ENCODE data around the gene PTDSS2.
"Not testable (repeated sequence)": the region's sequence is repeated elsewhere in the genome, so short reads cannot be mapped to it uniquely, and the experiment has no call there.

PTDSS2 gene

DNA sequence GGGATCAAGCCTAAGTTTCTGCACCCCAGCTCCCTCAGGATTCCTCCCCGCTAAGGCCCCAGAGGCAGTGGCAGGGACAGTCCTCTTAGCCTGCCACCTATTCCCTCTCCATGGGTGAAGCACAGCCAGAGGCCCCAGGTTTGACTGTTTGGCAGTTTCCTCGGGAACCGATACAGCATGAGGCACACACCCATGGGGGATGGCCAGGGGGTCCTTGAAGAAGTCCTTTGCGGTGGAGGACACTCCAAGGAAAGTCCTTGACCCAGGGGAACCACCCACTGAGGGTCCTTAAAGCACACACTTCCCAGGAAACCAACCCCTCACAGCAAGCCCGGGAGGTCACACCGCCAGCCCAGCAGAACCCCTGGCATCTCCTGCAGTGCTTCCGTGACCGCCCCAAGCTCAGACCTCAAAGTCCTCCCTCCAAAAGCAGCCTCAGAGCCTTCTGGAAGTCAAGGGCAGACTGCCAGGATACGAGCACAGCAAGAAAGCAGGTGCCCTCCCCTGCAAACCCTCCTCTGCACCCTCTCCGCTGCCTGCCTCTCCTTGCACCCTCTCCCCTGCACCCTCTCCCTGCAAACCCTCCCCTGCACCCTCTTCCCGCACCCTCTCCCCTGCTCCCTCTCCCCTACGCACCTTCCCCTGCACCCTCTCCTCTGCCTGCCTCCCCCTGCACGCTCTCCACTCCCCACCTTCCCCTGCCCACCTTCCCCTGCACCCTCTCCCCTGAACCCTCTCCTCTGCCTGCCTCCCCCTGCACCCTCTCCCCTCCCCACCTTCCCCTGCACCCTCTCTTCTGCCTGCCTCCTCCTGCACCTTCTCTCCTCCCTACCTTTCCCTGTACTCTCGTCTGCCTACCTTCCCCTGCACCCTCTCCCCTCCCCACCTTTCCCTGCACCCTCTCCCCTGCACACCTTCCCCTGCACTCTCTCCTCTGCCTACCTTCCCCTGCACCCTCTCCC is 36.7 kb upstream of the PTDSS2 start:
- no peak for DNase-seq (ENCODE audit: low read depth, low spot score)

DNA sequence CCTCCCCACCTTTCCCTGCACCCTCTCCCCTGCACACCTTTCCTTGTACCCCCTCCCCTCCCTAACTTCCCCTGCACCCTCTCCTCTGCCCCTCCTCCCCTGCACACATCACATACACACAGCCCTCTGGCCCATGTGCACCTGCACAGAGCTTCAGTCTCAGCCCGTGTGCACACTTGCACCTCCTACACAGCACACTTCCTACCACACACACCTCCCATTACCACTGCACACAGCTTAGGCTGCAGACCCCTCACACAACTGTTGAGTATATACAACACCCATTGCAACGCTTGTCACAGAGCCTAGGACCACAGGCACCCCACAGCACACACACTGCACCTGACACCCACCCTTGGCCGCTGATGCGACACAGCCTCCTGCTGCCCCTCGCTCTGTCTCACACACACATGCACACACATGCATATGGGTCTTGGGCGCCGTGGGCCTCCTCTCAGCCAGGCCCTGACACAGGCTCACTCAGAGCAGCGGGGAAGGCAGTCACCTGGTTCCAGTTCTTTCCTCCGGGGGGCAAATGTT is 35.7 kb upstream of the PTDSS2 start:
- no peak for DNase-seq (ENCODE audit: low read depth, low spot score)

GRCh38 chr11:415640-416041 is 34.4 kb upstream of the PTDSS2 start:
- no peak for DNase-seq (ENCODE audit: low read depth, low spot score)

- no peak for DNase-seq (ENCODE audit: low read depth, low spot score)
These were observed 33.9 kb upstream of the PTDSS2 start for GRCh38 chr11:416051-416756.

DNA sequence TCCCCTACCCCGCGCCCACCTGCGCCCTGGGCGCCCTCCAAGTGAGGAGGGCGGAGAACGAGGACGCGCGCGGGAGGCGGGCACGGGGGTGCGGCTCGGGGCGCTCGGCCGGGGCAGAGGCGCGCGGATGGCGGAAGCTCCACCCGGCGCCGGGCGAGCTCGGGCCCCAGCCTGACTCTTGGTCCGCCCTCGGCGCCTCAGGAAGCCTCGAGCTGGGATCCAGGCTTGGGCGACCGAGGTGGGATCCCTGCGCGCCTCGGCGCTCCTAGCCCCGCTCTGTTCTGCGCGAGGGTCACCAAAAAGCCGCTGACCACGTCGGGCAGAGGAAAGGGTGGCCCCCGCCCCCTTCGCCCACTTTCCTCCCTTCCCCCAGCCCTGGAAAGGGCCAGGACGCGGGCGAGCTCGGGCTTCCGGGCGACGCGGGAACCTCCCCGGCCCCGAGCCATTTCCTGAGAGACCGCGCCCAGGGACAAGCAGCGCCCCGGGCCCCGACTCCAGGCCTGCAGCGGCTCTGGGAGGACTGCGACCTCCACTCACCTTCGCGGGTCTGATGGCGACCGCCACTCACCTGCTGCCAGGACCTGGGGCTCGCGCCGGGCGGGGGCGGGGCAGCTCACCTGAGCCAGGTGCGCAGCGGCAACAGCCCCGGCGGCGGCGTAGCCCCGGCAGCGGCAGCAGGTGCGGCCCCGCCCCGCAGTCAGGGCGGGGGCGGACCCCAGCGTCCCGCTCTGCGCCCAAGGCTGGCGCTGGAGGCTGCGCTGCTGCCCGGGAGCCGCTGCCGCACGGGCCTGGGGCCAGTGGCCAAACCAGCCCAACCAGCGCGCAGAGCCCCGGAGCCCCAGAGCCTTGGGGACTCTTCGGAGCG is 33.1 kb upstream of the PTDSS2 start:
- DNase-seq (ENCODE audit: low read depth, low spot score): no peak

DNA sequence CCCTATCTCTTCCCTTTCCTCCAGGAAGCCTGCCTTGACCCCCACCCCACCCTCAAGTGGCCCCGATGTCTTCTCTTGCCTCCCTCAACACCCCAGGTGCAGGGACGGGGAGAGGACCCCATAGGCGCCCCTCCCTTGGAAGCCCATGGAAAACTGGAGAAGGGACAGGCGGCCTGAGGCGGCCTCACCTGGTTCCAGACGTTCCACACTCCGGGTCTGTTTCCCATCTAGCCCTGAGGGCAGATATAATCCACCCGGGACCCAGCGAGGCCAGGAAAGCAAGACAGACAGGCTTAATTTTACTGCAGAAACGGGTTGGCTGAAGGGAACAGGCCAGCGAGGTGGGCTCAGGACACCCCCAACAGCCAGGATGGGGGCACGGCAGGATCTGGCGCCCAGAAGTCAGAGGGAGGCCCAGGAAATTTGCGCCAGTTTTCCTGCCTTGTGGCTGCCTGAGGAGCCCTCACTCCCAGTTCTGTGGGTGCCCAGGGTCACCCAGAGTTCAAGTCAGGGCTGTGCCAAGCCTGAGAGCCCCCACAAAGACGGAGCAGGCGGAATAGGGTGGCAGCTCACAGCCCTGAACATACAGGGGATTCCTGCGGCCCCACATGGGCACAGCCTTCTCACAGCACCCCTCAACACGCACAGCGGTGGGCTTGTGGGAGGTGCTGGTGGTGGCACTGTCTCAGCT is 32.3 kb upstream of the PTDSS2 start:
- no peak for DNase-seq (ENCODE audit: low read depth, low spot score)

DNA sequence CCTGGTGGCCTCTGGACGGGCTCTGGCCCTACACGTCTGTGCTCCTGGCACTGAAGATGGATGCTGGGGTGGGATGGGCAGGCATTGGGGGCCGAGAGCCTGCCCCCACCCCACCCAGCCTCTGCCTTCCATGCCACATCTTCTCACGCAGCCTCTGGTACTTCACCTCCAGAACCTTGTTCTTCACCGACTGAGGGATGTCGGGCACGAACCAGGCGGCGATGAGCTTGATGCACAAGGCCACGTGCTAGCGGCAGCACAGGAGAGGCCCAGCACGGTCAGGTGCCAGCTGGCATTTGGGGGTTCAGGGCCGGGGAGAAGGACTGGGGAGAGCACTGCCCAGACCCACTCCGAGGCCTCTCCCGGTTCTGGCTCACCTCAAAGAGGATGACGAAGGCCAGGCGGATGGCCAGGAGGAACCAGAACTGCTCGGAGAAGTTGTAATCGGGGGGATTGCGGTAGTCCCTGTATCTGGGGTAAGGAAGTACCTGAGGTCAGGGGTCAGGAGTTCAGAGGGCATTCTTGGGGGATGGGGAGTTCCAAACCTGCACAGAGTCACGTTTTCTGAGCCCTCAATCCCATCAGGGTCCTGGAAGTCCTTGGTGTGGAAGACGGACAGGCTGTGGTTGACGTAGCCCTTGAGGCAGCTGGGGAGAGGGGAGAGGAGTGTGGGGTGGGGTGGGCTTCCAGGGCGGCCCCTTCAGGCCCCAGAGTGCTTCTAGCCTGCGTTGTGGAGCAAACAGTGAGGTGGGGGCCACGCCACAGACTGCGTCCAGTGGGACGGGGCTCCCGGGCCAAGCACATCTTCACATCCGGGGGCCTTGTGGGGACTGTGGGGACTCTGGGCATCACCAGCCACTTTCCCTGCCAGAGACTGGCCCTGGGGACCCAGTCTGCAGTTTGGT is 31.5 kb upstream of the PTDSS2 start:
- DNase-seq (ENCODE audit: low read depth, low spot score): no peak

GRCh38 chr11:419248-420005 is 30.7 kb upstream of the PTDSS2 start:
- no peak for DNase-seq (ENCODE audit: low read depth, low spot score)

DNA sequence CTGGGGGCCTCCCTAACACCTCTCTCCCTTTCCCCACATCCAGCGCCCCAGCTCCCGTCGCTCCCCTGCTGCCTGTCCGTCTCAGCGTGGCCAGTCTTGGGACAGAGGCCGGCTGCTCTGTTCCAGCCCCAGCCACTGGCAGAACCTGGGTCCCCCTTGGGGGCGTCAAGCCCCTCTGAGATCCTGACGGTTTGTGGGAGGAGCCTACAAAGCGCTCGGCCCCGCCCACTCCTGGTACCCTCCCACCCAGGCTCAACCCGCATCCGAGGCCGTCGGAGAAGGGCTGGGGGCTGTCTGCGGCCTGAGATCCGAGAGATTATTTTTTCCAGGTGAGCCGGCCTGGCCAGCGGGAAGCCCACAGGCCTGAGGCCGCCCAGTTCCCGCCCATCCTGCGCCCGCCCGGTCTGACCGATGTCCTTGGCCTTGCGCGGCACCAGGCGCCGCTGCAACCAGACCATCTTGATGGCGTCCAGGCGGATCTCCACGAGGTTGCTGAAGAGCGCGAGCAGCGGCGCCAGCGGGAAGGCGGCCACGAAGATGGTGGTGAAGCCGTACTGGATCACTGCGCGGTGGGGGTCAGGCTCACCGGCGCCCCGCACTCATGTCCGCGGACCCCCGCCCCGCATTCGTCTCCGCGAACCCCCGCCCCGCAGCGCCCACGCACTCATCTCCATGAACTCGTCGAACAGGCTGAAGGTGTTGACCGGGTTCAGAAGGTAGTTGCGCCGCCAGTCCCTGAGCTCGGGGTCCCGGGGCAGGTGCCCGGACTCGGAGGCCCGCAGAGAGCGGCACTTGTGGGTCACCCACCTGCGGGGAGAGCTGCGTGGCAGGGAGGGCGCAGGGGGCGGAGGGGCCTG is 29.8 kb upstream of the PTDSS2 start:
- DNase-seq (ENCODE audit: low read depth, low spot score): no peak

DNA sequence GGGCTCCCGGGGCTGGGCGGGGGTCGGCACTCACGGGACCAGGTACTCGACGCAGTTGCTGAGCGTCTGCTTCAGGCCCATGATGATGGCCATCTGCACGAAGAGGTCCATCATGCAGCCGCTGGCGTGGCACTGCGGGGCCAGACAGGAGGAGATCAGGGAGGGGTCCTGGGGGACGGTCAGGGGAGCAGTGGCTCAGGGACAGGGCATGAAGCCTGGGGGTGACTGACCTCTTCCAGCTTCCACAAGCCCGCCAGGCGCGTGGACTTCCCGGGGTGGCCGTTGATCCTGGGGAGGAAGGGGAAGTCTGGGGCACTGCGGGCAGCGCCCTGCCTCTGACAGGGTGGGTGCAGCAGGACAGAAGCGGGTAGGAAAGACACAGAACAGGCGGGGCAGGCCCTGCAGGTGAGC is 29.2 kb upstream of the PTDSS2 start:
- DNase-seq (ENCODE audit: low read depth, low spot score): no peak

- DNase-seq (ENCODE audit: low read depth, low spot score): no peak
These were observed 27.8 kb upstream of the PTDSS2 start for GRCh38 chr11:422249-422656.

DNA sequence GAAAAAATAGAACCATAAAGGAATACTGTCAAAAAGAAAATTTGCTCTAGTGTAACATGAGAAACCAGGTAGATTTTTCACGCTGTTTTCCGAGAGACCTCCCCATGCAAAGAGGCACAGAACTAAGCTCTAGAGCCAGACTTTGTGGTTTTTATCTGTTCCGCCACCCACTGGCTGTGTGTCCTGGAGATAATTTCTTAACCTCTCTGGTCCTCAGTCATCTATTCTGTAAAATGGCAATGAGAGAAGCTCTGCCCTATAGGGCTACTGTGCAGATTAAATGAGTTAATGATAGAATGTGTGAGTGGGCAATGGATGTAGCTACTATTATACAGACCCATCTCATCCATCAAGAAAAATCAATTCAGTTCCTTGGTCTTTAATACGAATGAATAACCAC is 25.8 kb upstream of the PTDSS2 start:
- no peak for DNase-seq (ENCODE audit: low read depth, low spot score)

DNA sequence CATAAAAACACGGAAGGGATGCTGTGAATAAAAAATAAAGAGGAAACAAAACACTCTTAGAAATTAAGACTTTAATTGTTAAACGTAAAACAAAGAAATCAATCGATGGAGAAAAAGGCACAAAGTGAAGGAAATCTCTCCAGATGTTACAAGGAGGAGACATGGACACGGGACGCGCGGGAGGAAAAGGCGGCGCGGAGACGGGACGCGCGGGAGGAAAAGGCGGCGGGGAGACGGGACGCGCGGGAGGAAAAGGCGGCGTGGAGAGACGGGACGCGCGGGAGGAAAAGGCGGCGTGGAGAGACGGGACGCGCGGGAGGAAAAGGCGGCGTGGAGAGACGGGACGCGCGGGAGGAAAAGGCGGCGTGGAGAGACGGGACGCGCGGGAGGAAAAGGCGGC is 25.3 kb upstream of the PTDSS2 start:
- DNase-seq (ENCODE audit: low read depth, low spot score): not testable (repeated sequence)

GRCh38 chr11:425301-425700 is 24.8 kb upstream of the PTDSS2 start:
- no peak for DNase-seq (ENCODE audit: low read depth, low spot score)

- DNase-seq (ENCODE audit: low read depth, low spot score): no peak
These were observed 23.2 kb upstream of the PTDSS2 start for GRCh38 chr11:426851-427250.

DNA sequence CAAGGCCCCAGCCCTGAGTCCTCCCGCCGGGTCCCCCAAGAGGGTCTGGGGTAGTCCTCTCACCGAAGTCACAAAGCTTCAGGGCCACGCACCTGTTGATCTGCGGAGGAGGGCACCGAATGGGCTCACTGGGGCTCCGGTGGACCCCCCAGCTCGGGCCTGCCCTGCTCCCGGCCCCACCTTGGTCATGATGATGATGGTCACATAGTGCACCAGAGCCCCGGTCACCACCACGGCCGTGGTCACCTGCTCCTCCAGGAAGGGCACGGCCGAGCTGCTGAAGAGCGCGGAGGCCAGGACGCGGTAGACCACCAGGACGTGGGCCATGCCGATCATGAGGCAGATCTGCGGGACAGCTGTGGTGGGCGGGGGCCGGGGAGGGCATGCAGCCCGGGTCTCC is 21.8 kb upstream of the PTDSS2 start:
- no peak for DNase-seq (ENCODE audit: low read depth, low spot score)

DNA sequence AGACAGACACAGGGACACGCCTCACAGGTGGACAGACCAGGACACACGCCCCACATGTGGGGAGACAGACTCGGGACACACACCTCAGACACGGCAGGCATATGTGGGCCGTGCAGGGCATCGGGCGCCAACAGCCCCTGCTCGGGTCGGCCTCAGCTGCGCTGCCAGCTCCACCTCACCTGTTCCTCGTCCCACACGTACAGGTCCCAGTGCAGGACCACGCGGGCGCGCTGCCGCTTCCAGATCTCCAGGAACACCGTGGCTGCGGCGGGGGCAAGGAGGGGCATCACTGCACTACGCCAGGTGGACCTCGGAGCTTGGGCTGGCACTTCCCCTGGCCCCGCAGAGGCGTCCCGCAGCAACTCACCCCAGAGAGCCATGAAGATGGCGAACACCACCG is 20.7 kb upstream of the PTDSS2 start:
- no peak for DNase-seq (ENCODE audit: low read depth, low spot score)

- no peak for DNase-seq (ENCODE audit: low read depth, low spot score)
These were observed 20.1 kb upstream of the PTDSS2 start for GRCh38 chr11:429931-430456.
